ENCODE measurements around the gene NPFFR2.
"Not testable (repeated sequence)": the region's sequence is repeated elsewhere in the genome, so short reads cannot be mapped to it uniquely, and the experiment has no call there.

GRCh38 chr4:72090606-72091005 is 58.8 kb downstream of the NPFFR2 start:
- TF ChIP-seq, protein P1, sequence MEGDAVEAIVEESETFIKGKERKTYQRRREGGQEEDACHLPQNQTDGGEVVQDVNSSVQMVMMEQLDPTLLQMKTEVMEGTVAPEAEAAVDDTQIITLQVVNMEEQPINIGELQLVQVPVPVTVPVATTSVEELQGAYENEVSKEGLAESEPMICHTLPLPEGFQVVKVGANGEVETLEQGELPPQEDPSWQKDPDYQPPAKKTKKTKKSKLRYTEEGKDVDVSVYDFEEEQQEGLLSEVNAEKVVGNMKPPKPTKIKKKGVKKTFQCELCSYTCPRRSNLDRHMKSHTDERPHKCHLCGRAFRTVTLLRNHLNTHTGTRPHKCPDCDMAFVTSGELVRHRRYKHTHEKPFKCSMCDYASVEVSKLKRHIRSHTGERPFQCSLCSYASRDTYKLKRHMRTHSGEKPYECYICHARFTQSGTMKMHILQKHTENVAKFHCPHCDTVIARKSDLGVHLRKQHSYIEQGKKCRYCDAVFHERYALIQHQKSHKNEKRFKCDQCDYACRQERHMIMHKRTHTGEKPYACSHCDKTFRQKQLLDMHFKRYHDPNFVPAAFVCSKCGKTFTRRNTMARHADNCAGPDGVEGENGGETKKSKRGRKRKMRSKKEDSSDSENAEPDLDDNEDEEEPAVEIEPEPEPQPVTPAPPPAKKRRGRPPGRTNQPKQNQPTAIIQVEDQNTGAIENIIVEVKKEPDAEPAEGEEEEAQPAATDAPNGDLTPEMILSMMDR (IDR thresholded peaks at IDR 0.05) = not testable (repeated sequence)
- not testable (repeated sequence) for TF ChIP-seq POLR2AphosphoS5, POLR2A (IDR thresholded peaks at IDR 0.05)

Measured in breast epithelium (tissue), 3 donors.